KOPT-K1 (cell line): Measurements from ENCODE around the gene MFAP4.
"Not testable (repeated sequence)": the region's sequence is repeated elsewhere in the genome, so short reads cannot be mapped to it uniquely, and the experiment has no call there.

Source experiments
- H3K27ac ChIP-seq: fragments of 200-600 bp; sonication (generic); 2 replicates; pipeline ENCODE4 v1.5.1; 2016; ENCODE audit warnings: antibody characterized with exemption, mild to moderate bottlenecking, low read depth, low read length; ENCODE audit not compliant: poor library complexity, severe bottlenecking
- H3K36me3 ChIP-seq: fragments of 200-600 bp; sonication (generic); 2 replicates; pipeline ENCODE4 v1.5.1; 2017; ENCODE audit warnings: antibody characterized with exemption, mild to moderate bottlenecking, low read length, moderate library complexity; ENCODE audit not compliant: insufficient read depth
- H3K9me3 ChIP-seq: fragments of 200-600 bp; sonication (generic); 2 replicates; pipeline ENCODE4 v1.5.1; 2017; ENCODE audit warnings: antibody characterized with exemption, low read length, mild to moderate bottlenecking; ENCODE audit not compliant: insufficient read depth, poor library complexity, severe bottlenecking

MFAP4 gene

DNA sequence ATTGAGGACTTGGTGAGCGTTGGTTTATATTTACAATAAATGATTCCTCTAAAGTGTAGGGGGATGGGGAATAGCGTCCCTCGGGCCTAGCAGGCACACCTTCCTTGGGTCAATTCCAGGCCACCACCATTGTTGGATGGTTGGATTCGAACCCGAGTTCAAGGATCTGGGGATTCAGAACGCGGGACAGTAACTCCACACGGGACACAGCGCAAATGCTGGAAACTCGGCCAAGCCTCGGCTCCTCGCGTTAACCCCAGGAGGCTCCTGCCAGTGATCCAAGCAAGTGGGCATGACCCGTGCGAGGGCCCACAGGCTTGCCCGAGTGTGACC, 25.1 kb downstream of the MFAP4 start:
- Histone ChIP-seq H3K9me3 (no peaks in the 10 kb centered on the region), H3K27ac (no peak overlapping the region), H3K36me3 (no peaks in the 10 kb centered on the region)

DNA sequence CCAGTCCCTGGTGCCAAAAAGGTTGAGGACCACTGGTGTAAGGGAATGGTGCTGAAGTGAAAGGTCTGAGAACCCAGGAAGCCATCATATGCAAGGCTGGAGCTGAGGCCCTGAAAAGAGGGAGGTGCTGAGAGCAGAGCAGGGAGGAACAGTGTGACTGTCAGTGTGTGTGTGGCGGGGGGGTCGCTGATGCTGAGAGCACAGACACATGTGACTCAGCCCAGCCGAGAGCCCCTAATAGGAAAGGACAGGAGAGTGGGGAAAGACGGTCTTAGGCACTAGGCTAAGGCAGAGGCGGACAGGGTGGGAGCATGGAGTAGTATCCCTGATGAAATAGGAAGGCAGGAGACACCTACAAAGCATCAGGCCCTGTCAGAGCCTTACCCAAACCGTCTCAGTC, 25.7 kb downstream of the MFAP4 start:
- Histone ChIP-seq H3K27ac (no peak overlapping the region), H3K9me3 (no peaks in the 10 kb centered on the region), H3K36me3 (no peaks in the 10 kb centered on the region)

DNA sequence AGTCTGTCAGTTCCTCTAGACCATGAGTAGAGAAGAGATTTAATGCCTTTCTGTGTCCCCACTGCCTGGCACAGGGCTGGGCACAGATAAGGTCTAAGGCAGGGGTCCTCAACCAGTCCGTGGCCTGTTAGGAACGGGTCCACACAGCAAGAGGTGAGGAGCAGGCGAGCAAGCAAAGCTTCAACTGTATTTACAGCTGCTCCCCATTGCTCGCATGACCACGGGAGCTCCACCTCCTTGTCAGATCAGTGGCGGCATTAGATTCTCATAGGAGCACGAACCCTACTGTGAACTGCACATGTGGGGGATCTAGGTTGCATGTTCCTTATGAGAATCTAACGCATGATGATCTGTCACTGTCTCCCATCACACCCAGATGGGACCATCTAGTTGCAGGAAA, 26.2 kb downstream of the MFAP4 start:
- H3K9me3 ChIP-seq: no peaks in the 10 kb centered on the region
- no peak overlapping the region for H3K27ac ChIP-seq
- H3K36me3 ChIP-seq: no peaks in the 10 kb centered on the region

- no peak overlapping the region for H3K27ac ChIP-seq
- no peaks in the 10 kb centered on the region for H3K9me3 ChIP-seq
- no peaks in the 10 kb centered on the region for H3K36me3 ChIP-seq
Observed at GRCh38 chr17:19359856-19360255, 27.1 kb downstream of the MFAP4 start.

DNA sequence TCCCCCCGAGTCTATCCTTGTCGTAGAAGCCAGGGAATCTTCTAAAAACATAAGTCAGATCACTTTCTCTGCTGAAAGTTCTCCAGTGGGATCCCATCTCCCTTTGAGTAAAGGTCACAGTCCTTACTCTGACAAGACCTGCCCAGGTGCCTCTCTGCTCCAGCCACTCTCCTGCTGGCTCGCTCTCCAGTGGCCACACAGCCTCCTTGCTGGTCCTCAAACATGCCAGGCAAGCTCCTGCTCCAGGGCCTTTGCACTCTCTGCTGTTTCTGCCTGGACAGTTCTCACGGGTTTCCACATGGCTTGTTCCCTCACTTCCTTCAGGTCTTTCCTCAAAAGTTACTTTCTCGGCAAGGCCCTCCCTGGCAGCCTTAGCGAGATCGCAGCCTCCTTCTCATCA, 27.8 kb downstream of the MFAP4 start:
- Histone ChIP-seq H3K27ac (no peak overlapping the region), H3K36me3 (no peaks in the 10 kb centered on the region), H3K9me3 (no peaks in the 10 kb centered on the region)

- no peak overlapping the region for H3K27ac ChIP-seq
- no peaks in the 10 kb centered on the region for H3K36me3 ChIP-seq
- H3K9me3 ChIP-seq: no peaks in the 10 kb centered on the region
Observed at GRCh38 chr17:19357761-19358160, 29.2 kb downstream of the MFAP4 start.

DNA sequence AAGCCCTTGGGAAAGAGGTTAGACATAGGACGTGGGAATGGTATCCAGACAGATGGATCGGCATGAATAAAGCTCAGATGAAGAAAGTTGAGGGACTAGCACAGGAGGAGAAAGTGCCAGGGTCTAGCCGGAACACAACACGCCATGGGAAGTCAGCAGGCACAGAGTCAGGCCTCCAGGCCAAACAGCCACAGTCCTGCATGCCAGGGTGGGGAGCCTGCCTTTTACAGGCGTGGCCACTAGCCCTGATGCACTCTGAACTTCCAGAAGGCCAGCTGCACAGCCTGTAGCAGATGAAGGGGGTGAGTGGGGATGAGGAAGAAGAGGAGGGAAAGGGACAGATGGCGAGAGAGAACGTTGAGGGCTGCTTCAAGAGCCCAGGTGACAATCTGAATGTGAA, 29.6 kb downstream of the MFAP4 start:
- Histone ChIP-seq H3K27ac (no peak overlapping the region), H3K9me3 (no peaks in the 10 kb centered on the region), H3K36me3 (no peaks in the 10 kb centered on the region)

- Histone ChIP-seq H3K36me3 (no peaks in the 10 kb centered on the region), H3K27ac (no peak overlapping the region), H3K9me3 (no peaks in the 10 kb centered on the region)
Observed at GRCh38 chr17:19354748-19355147, 32.2 kb downstream of the MFAP4 start.

DNA sequence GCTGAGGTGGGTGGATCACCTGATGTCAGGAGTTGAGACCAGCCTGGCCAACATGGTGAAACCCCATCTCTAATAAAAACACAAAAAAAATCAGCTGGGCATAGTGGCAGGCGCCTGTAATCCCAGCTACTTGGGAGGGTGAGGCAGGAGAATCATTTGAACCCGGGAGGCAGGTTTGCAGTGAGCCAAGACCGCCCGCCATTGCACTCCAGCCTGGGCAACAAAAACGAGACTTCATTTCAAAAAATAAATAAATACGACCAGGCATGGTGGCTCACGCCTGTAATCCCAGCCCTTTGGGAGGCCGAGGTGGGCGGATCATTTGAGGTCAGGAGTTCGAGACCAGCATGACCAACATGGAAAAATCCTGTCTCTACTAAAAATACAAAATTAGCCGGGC, 33.6 kb downstream of the MFAP4 start:
- not testable (repeated sequence) for H3K36me3 ChIP-seq, H3K27ac ChIP-seq, H3K9me3 ChIP-seq

- Histone ChIP-seq H3K27ac (no peak overlapping the region), H3K36me3 (no peaks in the 10 kb centered on the region), H3K9me3 (no peaks in the 10 kb centered on the region)
Observed at GRCh38 chr17:19348806-19349205, 38.2 kb downstream of the MFAP4 start.

DNA sequence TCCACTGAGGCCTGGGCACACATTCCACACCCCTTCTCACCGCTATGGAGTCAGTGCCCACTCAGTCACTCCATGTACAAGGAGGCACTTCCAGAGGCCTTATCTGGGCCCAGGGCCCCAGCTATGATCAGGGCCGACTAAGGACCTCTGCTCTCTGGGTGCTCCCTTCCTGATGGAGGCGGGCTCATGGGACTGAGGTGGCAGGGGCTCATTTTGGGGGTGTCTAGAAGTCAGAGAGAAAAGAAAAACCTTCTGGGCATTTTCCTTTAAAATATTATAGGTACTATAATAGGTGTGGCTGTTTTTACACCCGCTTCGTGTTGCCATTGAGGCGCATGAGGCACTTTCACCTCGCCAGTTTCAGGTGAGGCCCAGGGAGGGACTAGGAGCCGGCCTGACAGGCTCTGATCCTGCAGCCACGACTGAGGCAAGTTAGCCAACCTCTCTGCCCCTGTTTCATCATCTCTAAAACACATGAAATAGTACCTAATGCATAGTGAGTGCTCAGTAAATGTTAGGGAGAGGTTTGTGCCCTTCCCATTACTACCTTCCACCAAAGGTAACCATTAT, 38.8 kb downstream of the MFAP4 start:
- Histone ChIP-seq H3K9me3 (no peaks in the 10 kb centered on the region), H3K36me3 (no peaks in the 10 kb centered on the region), H3K27ac (no peak overlapping the region)

DNA sequence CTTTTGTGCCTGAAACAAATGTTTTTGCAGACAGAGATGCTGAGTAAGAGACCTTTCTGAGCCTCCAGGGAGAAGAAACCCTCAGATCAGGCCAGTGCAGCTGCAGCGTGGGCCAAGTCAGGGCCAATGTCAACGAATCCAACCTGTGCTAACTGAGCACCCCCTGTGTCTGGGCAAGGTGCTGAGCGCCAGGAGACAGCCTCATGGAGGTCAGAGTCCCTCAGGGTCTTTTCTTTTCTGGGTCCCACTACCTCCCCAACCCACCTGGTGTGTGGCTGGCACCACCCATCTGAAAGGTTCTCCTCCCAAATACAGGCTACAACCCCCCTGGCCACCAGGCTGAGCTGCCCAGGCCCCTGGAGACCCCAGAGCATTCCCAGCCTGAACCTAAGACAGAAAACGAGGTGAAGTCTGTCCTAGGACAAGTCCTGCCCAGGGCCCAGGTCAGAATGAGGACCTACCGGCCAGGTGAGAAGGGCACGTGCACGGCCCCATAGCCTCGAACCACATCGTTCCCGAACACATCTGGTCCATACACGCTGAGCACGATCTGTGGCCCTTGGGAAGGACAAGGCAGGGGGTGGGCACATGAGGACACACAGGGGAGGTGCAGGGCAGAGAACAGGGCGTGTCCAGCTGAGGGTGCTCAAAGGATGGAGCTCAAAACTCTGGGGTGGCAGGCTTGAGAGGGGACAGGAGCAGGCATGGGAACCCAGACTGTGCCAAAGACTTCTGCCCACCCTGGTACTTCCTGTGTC, 39.5 kb downstream of the MFAP4 start:
- Histone ChIP-seq H3K27ac (no peak overlapping the region), H3K36me3 (no peaks in the 10 kb centered on the region), H3K9me3 (no peaks in the 10 kb centered on the region)

DNA sequence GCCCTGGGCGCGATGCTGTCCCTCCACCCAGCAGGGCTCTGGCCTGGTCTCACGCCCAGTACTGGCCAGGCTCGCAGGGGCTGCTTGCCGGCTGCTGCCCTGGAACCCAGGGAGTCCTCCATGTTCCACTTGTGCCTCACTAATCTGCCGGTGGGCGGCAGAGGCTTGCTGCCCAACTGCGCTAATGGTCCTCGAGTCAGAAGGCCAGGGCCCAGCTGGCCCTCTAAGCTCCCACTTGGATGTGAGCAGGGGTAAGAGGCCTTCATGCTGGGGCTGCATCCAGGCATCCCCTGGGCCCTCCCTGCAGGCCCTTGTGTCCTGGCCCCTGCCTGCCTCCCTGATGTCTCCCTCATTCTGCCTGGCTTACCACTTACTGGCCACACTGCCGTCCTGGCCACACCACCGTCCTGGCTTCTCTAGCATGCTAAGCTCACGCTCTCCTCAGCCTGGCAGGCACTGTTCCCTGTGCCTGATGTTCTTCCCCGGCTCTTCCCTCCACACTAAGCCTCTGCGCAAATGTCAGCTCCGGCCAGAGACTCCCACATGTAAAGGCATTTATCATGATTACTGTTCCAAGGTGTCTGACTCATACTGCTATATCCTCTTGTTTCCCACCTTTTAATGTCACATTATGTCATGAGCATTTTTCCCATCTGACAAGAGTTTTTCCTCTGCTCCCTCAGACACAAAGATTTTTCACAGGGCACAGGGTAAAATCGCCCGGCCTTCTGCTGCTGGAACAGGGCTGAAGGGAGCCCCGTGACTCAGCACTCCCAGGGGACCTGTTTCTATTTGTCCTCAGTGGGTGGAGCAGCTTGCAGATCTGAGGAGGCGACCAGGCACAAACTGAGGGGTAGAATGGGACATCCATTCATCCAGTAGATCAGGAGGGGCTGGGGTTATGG, 40.4 kb downstream of the MFAP4 start:
- no peak overlapping the region for H3K27ac ChIP-seq
- H3K9me3 ChIP-seq: no peaks in the 10 kb centered on the region
- no peaks in the 10 kb centered on the region for H3K36me3 ChIP-seq

- Histone ChIP-seq H3K36me3 (no peaks in the 10 kb centered on the region), H3K9me3 (no peaks in the 10 kb centered on the region), H3K27ac (no peak overlapping the region)
Observed at GRCh38 chr17:19345486-19346350, 41.3 kb downstream of the MFAP4 start.

- Histone ChIP-seq H3K9me3 (no peaks in the 10 kb centered on the region), H3K27ac (no peak overlapping the region), H3K36me3 (no peaks in the 10 kb centered on the region)
Observed at GRCh38 chr17:19345067-19345460, 41.9 kb downstream of the MFAP4 start.
